GM19452 (cell line): ENCODE results near the gene FIS1.
"Not testable (repeated sequence)": the region's sequence is repeated elsewhere in the genome, so short reads cannot be mapped to it uniquely, and the experiment has no call there.

Experiments
- ATAC-seq: cut with Tn5 transposase; IDR thresholded peaks from one replicate; pipeline ENCODE4 v1.9.1; 2021; ENCODE audit not compliant: unreplicated experiment

The FIS1 gene

GRCh38 chr7:101206665-101207042 is 38.2 kb downstream of the FIS1 start:
- ATAC-seq, result no peak

GRCh38 chr7:101205901-101206664 is 38.8 kb downstream of the FIS1 start:
- no peak for ATAC-seq

GRCh38 chr7:101203740-101204738 is 40.8 kb downstream of the FIS1 start:
- not testable (repeated sequence) for ATAC-seq

GRCh38 chr7:101202603-101202918 is 42.3 kb downstream of the FIS1 start:
- no peak for ATAC-seq

- ATAC-seq, result no peak
These were observed 42.9 kb downstream of the FIS1 start for GRCh38 chr7:101201695-101202602.

- no peak for ATAC-seq
These were observed 43.9 kb downstream of the FIS1 start, which contains the start of gene MOGAT3 for GRCh38 chr7:101200862-101201599. MOGAT3 (minus strand) TSS chr7:101201036; CDS start chr7:101200854, 182 bp downstream.

GRCh38 chr7:101200504-101200861 is 44.4 kb downstream of the FIS1 start:
- no peak for ATAC-seq

GRCh38 chr7:101199522-101199921 is 45.4 kb downstream of the FIS1 start:
- ATAC-seq, result not testable (repeated sequence)

- no peak for ATAC-seq
These were observed 46.4 kb downstream of the FIS1 start for GRCh38 chr7:101198476-101198875.

- ATAC-seq, result no peak
These were observed 46.9 kb downstream of the FIS1 start for GRCh38 chr7:101197991-101198390.

- ATAC-seq, result no peak
These were observed 49.0 kb downstream of the FIS1 start for GRCh38 chr7:101195884-101196283.
